ENCODE results near the gene DKK1.

DKK1 gene

GRCh38 chr10:52313933-52314821, at the start of gene DKK1:
Gene DKK1, plus strand, starts transcription at chr10:52314281. Its CDS starts 154 bp downstream, at chr10:52314435.
- no peak for FAIRE-seq
- DNase-seq (ENCODE audit: extremely low spot score, insufficient read length, low read depth), result no peak

- DNase-seq (ENCODE audit: extremely low spot score, insufficient read length, low read depth) (no peak), FAIRE-seq (no peak)
Measured at GRCh38 chr10:52265131-52265926, 48.8 kb upstream of the DKK1 start.

GRCh38 chr10:52266858-52267257, 47.2 kb upstream of the DKK1 start:
- no peak for FAIRE-seq
- DNase-seq (ENCODE audit: extremely low spot score, insufficient read length, low read depth), result no peak

GRCh38 chr10:52268790-52269189, 45.3 kb upstream of the DKK1 start:
- no peak for DNase-seq (ENCODE audit: extremely low spot score, insufficient read length, low read depth)

GRCh38 chr10:52269233-52269632, 44.8 kb upstream of the DKK1 start:
- DNase-seq (ENCODE audit: extremely low spot score, insufficient read length, low read depth) (no peak), FAIRE-seq (no peak)

More at GRCh38 chr10:52268790-52269189, 45.3 kb upstream of the DKK1 start:
- no peak for FAIRE-seq

GRCh38 chr10:52276163-52276562, 37.9 kb upstream of the DKK1 start:
- no peak for DNase-seq (ENCODE audit: extremely low spot score, insufficient read length, low read depth)
- FAIRE-seq, result no peak

GRCh38 chr10:52276986-52277385, 37.1 kb upstream of the DKK1 start:
- FAIRE-seq (no peak), DNase-seq (ENCODE audit: extremely low spot score, insufficient read length, low read depth) (no peak)

GRCh38 chr10:52279546-52279945, 34.5 kb upstream of the DKK1 start:
- no peak for FAIRE-seq
- no peak for DNase-seq (ENCODE audit: extremely low spot score, insufficient read length, low read depth)

GRCh38 chr10:52280051-52280450, 34.0 kb upstream of the DKK1 start:
- FAIRE-seq, result no peak

GRCh38 chr10:52283174-52283573, 30.9 kb upstream of the DKK1 start:
- FAIRE-seq, result no peak
- no peak for DNase-seq (ENCODE audit: extremely low spot score, insufficient read length, low read depth)

More at GRCh38 chr10:52280051-52280450, 34.0 kb upstream of the DKK1 start:
- DNase-seq (ENCODE audit: extremely low spot score, insufficient read length, low read depth), result no peak

GRCh38 chr10:52284416-52285013, 29.6 kb upstream of the DKK1 start:
- no peak for FAIRE-seq

GRCh38 chr10:52287866-52288265, 26.2 kb upstream of the DKK1 start:
- no peak for DNase-seq (ENCODE audit: extremely low spot score, insufficient read length, low read depth)
- no peak for FAIRE-seq

More at GRCh38 chr10:52284416-52285013, 29.6 kb upstream of the DKK1 start:
- DNase-seq (ENCODE audit: extremely low spot score, insufficient read length, low read depth), result no peak

GRCh38 chr10:52297747-52298146, 16.3 kb upstream of the DKK1 start:
- FAIRE-seq (no peak), DNase-seq (ENCODE audit: extremely low spot score, insufficient read length, low read depth) (no peak)

- no peak for FAIRE-seq
Measured at GRCh38 chr10:52300599-52301277, 13.3 kb upstream of the DKK1 start.

GRCh38 chr10:52308251-52309031, 5.6 kb upstream of the DKK1 start:
- FAIRE-seq (peak; percentile 35), DNase-seq (ENCODE audit: extremely low spot score, insufficient read length, low read depth) (peak; percentile 33)

More at GRCh38 chr10:52300599-52301277, 13.3 kb upstream of the DKK1 start:
- no peak for DNase-seq (ENCODE audit: extremely low spot score, insufficient read length, low read depth)

GRCh38 chr10:52312942-52313255, 1.2 kb upstream of the DKK1 start:
- FAIRE-seq, result no peak
- DNase-seq (ENCODE audit: extremely low spot score, insufficient read length, low read depth), result no peak

GRCh38 chr10:52313256-52313932, 687 bp upstream of the DKK1 start:
- FAIRE-seq, result no peak
- no peak for DNase-seq (ENCODE audit: extremely low spot score, insufficient read length, low read depth)

- FAIRE-seq (no peak), DNase-seq (ENCODE audit: extremely low spot score, insufficient read length, low read depth) (no peak)
Measured at GRCh38 chr10:52314822-52315552, 906 bp downstream of the DKK1 start.

Measured in GM18507 (cell line).